HTERT RPE-1 (cell line): ENCODE measurements around the gene RPRML.

ENCODE experiments used
- in situ Hi-C: fragments of 300-500 bp; cut with MboI; formaldehyde crosslinking; loops from 4 replicates; pipeline ENCODE4 v1.14.3; 2020; ENCODE audit warnings: low sequenced_read_pairs

The RPRML gene

DNA sequence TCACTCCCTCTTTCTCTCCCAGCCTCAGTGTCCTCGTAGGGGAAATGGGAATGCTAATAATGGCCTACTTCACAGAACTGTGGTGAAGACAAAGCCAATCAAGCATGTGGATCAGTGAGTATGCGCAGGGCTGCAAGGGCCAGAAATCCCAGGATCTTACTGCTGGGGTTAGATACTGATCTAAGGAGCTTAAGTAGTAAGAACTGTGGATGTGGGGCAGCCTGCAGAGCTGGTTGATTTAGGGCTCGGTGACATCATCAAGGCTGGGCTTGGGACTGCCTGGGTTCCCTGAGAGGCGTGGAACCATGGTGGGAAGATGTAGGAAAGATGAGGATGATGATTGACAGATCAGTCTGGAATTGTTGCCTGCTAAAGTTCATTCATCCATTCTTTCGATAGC is 30.5 kb downstream of the RPRML start:
- in situ Hi-C loops, result no loop called here

DNA sequence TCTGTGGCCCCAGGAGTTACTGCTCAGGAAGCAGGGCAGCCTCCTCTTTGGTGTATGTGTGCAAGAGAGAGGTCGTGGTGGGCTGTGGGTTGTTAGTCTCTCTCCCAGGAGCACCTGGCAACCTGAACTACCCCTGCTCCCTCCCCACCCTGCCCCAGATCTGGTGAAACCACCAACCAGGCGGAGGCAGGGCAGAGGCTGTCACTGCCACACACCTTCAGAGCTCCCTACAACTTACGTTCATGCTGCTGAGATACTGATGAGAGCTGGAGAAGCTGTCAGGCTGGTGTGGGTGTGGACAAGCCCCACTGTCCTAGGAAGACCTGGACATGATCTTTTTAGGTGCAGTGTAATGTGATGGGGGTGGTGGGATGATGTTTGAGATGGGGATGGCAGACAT is 31.8 kb downstream of the RPRML start:
- in situ Hi-C loops, result no loop called here

DNA sequence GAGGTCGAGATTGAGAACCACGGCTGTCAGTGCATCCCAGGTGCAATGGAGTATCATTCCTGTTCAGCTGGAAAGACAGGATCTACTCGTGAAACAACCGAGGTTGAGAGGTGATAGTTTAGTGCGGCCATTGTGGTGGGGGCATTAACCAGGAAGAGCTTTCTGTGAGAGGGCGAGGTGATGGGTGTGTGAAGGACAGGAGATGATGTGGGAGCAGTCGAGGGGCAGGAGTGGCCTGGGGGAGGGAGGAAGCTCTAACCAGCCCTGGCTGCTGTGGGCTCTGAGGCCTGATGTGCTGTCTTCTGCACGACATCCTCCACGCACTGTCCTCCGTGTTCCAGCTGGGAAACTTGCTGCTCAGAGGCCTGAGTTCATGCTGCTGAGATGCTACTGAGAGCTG is 34.1 kb downstream of the RPRML start:
- in situ Hi-C loops, result no loop called here

DNA sequence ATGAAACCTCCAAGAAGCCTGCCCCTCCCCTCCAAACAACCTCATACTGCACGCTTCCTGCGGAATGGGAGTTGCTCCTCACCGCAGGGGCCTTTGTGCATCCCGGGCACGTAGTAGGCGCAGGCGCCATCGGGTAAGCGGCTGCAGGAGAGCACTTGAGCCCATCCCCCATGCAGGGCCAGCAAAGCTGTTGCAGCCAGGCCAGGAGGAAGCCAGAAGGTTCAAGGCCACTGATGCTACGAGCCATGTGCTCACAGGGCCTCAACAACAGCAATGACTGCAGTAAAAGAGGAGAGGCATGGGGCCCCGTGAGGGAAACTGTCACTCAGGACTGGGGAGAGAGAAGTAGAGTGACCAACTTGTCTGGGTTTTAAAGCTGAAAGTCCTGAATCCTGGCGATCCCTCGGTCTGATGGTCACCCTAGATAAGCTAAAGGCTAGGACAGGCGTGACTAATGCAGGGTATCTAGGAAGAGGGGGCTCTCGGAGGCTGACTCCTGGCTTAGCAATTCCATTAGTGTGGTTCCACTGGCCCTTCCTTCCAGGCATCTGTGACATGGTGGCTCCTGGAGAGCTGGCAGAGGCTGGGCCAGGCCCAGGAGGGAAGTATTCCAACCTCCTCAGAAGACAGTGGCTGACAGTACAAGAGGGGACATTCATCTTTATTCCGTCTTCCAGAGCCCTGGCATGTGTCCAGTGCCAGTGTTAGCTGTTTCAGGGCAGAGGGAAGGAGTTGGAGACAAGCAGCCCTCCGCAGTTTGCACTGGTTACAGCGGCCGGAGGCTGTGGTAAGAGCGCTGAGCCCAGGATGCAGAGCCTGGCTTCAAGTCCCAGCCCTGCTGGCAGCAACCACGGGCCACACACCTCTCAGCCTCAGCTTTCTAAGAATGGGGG is 35.3 kb downstream of the RPRML start:
- in situ Hi-C loops, result no loop called here

DNA sequence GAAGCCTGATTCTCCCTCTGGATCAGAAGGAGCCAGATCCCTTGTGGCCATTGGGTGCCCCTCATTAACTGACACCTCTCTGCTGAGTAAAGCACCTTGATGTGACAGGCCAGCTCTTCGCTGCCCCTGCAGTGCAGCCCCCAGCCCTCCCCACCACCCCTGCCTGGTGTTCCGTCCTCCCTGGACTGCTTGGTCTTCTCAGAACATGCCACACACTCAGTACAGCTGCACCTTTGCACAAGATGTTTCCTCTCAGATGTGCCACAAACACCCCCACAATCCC is 35.9 kb downstream of the RPRML start:
- in situ Hi-C loops, result no loop called here

DNA sequence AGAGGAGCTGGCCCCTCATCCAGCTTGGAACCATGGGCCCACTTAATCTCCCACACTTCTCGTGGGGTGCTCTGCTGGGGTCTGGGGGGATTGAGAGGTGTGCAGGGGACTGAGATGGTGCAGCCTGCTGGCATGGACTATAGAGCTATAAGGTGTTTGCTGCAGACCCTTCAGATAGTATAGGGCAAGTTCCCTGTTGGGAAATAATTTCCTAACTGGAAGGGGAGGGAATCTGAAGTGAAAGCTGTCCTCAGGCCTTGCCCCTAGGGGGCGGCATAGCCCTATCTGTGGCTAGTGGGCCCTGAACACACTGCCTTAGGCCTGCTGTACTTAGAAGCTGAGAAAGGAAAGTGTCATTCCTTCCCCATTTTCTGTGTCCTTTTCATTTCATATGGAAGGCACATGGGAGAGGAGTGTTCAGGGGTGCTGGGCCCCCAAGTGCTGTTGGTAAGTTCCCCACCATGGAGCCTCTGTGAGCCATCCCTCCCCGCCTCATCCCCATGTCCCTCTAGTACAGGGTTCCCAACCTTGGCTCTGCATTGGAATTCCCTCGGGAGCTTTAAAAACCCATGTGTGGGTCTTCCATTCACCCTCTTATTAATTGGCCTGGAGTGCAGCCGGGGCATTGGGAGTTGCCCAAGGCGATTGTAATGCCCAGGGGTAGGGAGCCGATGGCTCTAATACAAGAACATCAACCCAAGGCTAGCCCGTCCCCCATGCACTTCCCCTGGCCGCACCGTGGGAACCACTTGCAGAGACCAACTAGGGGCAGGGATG is 36.4 kb downstream of the RPRML start:
- in situ Hi-C loops, result no loop called here

DNA sequence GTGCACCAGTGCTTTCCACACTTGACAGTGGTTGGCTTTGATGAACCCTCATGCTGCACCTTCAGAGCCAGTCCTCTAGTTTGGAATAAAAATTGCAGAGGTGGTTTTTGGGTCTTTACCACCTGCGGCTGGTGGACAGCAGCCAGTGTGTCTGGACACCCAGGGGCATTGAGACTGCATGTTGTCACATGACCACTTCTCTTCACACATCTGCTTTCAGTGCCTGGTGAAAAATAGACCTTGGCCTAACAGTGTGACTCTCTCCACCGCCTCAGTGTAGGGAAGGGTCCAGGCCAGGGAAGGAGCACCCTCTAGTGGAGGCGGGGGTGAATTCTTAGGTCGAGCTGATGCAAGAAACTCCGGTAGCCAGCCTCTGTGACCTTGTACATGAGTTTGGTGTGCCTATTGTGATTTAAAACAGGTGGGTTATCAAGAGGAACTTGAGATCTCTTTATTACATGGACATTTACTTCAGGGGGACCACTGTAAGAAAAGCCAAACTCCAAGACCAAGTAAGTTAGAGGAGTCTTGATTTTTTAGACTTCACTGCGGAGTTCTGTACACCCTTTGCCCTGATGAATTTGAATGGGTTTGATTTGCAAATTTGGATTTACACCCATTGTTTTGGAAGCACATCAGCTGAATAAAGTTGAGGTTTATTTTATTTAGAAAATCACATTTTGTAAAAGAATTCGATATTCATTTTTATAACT is 38.2 kb downstream of the RPRML start:
- in situ Hi-C loops, result no loop called here

DNA sequence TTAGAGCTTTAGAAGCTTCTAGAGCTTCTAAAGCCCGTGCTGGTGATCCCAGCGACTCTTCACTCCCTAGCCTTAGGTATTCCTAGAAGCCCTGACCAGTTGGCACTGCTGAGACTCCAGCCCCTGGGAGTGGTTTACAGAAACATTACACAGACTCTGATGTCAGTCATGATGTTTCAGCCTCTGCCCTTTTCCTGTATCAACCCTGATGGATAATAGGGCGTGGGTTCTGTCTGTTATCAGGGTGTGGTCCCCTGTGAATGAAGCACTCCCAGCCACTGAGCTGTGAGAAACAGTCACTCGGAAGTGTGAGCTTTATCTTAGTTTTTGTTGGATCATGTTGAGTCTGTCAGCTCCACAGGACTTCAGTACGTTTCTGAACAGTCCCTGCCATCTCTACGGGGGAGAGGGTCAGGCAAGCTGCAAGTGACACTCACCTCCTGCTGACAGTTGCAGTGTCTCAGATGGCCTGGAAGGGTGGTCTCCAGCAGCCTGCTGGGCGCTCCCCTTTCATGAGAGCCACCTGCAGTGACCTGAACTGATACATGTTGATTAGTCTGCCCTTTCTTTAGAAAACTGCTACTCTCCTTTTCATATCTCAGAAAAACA is 43.3 kb downstream of the RPRML start:
- in situ Hi-C loops, result no loop called here

DNA sequence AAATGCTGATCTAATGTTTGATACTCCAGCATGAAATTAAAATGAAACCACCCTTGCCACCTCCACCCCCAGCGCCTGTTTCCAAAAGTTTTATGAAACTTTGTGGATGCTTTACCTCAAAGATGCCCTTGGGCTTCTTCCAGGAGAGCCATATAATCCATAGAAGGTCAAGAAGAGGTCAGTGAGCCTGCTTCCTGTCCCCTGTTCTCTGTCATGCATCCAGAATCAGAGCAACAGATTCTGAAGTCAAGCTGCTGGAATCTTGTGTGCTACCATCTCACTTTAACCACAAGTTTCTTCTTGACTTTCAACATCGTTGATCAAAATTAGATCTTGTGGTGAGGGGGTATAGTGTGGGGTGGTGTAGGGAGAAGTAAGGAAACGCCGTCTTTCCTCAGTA is 47.5 kb downstream of the RPRML start:
- in situ Hi-C loops, result no loop called here

DNA sequence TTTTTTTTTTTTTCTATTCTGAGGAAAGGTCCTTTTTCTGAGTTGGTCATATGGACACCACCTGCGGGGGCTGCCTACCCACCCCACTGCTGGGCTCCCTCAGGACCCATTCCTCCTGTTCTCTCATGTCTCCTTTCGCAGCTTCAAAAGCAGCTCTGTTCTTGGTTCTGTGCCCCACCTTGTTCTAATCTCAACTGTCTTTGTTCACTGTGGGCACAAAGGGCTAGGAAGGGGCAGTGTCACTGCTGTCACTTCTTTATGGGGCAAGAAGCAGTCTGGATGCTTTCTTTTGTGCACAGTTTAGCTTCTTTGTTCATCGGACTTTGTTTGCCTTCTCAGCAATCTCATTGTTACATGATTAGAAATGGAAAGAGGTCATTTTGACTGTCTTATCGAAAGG is 49.0 kb downstream of the RPRML start:
- in situ Hi-C loops, result no loop called here

DNA sequence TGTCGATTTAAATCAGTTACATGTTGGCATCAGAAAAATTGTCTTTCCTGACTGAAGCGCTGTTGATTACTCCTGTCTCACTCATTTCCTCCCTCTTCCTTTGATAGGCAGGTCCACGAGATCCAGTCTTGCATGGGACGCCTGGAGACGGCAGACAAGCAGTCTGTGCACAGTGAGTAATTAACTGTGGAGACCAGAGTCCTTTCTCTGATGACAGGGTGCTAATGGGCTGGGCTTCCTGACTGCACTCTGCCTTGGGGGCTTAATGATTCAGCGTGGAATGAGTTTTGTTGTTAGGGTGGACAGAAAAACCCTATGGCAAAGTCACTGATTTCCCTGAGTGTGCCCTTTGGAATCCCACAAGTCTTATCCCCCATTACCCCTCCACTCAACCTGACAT is 49.6 kb downstream of the RPRML start:
- in situ Hi-C loops, result no loop called here

DNA sequence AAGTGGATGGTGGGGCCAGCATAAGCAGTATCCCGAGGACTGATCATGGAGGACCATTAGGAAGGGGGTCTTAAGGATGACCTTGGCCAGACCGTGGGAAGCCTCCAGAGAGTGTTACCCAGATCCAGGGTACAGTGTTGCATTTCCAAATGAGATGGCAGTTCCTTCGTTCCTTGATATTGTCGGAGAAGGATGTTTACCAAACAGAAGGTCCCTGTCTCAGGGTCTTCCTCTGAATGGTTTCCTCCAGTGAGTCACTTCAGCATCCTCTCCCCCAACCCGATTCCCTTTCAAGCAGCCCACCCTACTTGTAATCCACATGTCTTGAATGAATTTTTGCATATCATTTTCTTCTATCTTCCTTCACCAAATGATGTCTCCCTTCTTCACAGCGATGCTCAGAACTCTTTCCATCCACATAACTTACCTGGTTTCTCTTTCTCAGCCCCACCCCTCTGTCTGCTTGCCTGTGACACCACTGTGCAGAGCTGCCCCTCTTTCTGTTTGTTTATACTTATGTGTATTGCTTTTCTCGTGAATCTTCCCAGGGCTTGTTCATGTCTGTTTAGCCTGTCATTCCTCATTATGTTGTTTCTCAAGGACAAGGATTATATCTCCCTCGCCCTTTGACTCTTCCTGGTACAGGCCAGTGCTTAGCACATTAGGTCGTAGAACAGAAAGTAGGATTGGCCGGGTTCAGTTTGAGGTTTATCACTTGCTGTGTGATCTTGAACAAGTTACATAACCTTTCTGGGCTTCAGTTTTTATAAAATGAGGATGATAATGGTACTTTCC is 50.4 kb downstream of the RPRML start:
- in situ Hi-C loops, result no loop called here
